H9 (cell line): ENCODE measurements around the gene KRTAP6-1. TPM values are rescaled to one million over a fixed set of nuclear protein-coding genes. Genes with fewer than 3 reads are reported as not detected.

ENCODE experiments used
- DNase-seq: peaks from one replicate; pipeline ENCODE4 v3.0.0-alpha.2; 2017
- H2AFZ ChIP-seq: one replicate; pipeline ENCODE4 v1.6.1; 2013; ENCODE audit warnings: mild to moderate bottlenecking, low read length, control low read depth, moderate library complexity
- H2AK5ac ChIP-seq: 2 replicates; pipeline ENCODE4 v1.6.1; 2013; ENCODE audit warnings: low read length, control low read depth, mixed read lengths; ENCODE audit not compliant: insufficient read length
- H2BK120ac ChIP-seq: one replicate; pipeline ENCODE4 v1.6.1; 2013; ENCODE audit warnings: low read depth, mild to moderate bottlenecking, low read length, control low read depth, inconsistent platforms; ENCODE audit not compliant: poor library complexity, severe bottlenecking
- H2BK12ac ChIP-seq: 2 replicates; pipeline ENCODE4 v1.6.1; 2013; ENCODE audit warnings: low read length, control low read depth, mixed read lengths, low read depth; ENCODE audit not compliant: insufficient read length
- H2BK15ac ChIP-seq: 2 replicates; pipeline ENCODE4 v1.6.1; 2013; ENCODE audit warnings: low read depth, low read length, control low read depth
- H2BK20ac ChIP-seq: one replicate; pipeline ENCODE4 v1.6.1; 2013; ENCODE audit warnings: low read depth, mild to moderate bottlenecking, low read length, control low read depth, inconsistent platforms; ENCODE audit not compliant: poor library complexity, severe bottlenecking
- H2BK5ac ChIP-seq: 2 replicates; pipeline ENCODE4 v1.6.1; 2013; ENCODE audit warnings: low read length, control low read depth, mixed read lengths; ENCODE audit not compliant: insufficient read length
- H3K14ac ChIP-seq: 2 replicates; pipeline ENCODE4 v1.6.1; 2013; ENCODE audit warnings: low read length, control low read depth; ENCODE audit not compliant: insufficient read depth
- H3K18ac ChIP-seq: 2 replicates; pipeline ENCODE4 v1.6.1; 2013; ENCODE audit warnings: low read depth, mild to moderate bottlenecking, mixed read lengths, low read length, control low read depth; ENCODE audit not compliant: insufficient read length
- H3K23ac ChIP-seq: 2 replicates; pipeline ENCODE4 v1.6.1; 2013; ENCODE audit warnings: low read length, control low read depth, mixed read lengths, low read depth; ENCODE audit not compliant: insufficient read length
- H3K23me2 ChIP-seq: 2 replicates; pipeline ENCODE4 v1.6.1; 2013; ENCODE audit warnings: low read depth, mild to moderate bottlenecking, mixed read lengths, low read length, control low read depth; ENCODE audit not compliant: insufficient read length, poor library complexity, severe bottlenecking
- H3K27ac ChIP-seq: 2 replicates; pipeline ENCODE4 v1.5.1; 2013; ENCODE audit warnings: low read length, control low read depth, mixed read lengths, low read depth; ENCODE audit not compliant: insufficient read length
- H3K27me3 ChIP-seq: 2 replicates; pipeline ENCODE4 v1.6.1; 2013; ENCODE audit warnings: low read length, control low read depth, inconsistent platforms; ENCODE audit not compliant: insufficient read depth
- H3K4ac ChIP-seq: 2 replicates; pipeline ENCODE4 v1.6.1; 2013; ENCODE audit warnings: low read depth, mild to moderate bottlenecking, control low read depth, inconsistent platforms, low read length, moderate library complexity
- H3K4me1 ChIP-seq: 2 replicates; pipeline ENCODE4 v1.6.1; 2013; ENCODE audit warnings: low read length, control low read depth, inconsistent platforms; ENCODE audit not compliant: insufficient read depth
- H3K4me2 ChIP-seq: 2 replicates; pipeline ENCODE4 v1.6.1; 2013; ENCODE audit warnings: low read length, control low read depth, mixed read lengths; ENCODE audit not compliant: insufficient read length, insufficient read depth
- H3K56ac ChIP-seq: 2 replicates; pipeline ENCODE4 v1.6.1; 2013; ENCODE audit warnings: low read depth, mild to moderate bottlenecking, mixed read lengths, low read length, control low read depth; ENCODE audit not compliant: insufficient read length
- H3K79me1 ChIP-seq: 2 replicates; pipeline ENCODE4 v1.6.1; 2013; ENCODE audit warnings: low read depth, mild to moderate bottlenecking, moderate library complexity, low read length, control low read depth, inconsistent platforms; ENCODE audit not compliant: insufficient read depth, poor library complexity, severe bottlenecking
- H3K79me2 ChIP-seq: 2 replicates; pipeline ENCODE4 v1.6.1; 2013; ENCODE audit warnings: low read length, control low read depth, inconsistent platforms; ENCODE audit not compliant: insufficient read depth
- H3K9ac ChIP-seq: 2 replicates; pipeline ENCODE4 v1.6.1; 2013; ENCODE audit warnings: low read length, control low read depth, mixed read lengths; ENCODE audit not compliant: insufficient read length; ENCODE audit errors: extremely low read depth
- H3K9me3 ChIP-seq: one replicate; pipeline ENCODE4 v1.6.1; 2013; ENCODE audit warnings: low read depth, low read length, inconsistent platforms; ENCODE audit not compliant: control insufficient read depth
- H3T11ph ChIP-seq: one replicate; pipeline ENCODE4 v1.6.1; 2013; ENCODE audit warnings: mild to moderate bottlenecking, low read length, control low read depth, inconsistent platforms
- H4K20me1 ChIP-seq: one replicate; pipeline ENCODE4 v1.6.1; 2013; ENCODE audit not compliant: control insufficient read depth, insufficient read length, insufficient read depth
- H4K5ac ChIP-seq: 2 replicates; pipeline ENCODE4 v1.6.1; 2013; ENCODE audit warnings: low read depth, mild to moderate bottlenecking, mixed read lengths, low read length, control low read depth; ENCODE audit not compliant: insufficient read length
- H4K8ac ChIP-seq: replicated peaks from 2 replicates; pipeline ENCODE4 v1.6.1; 2013; ENCODE audit warnings: low read length, control low read depth, mixed read lengths, low read depth; ENCODE audit not compliant: insufficient read length
- H4K91ac ChIP-seq: 2 replicates; pipeline ENCODE4 v1.6.1; 2013; ENCODE audit warnings: low read depth, mild to moderate bottlenecking, moderate library complexity, mixed read lengths, low read length, control low read depth; ENCODE audit not compliant: insufficient read length
- H3K27ac Mint-ChIP-seq, 3 experiments: 2 replicates in 2 of 3; 3 replicates in 1 of 3; pipeline ENCODE4 v1.8.0; 2020 to 2021; ENCODE audit warnings: mixed read lengths in 3 of 3, mild to moderate bottlenecking in 1 of 3, moderate library complexity in 1 of 3
- H3K27me3 Mint-ChIP-seq: 2 replicates; pipeline ENCODE4 v1.8.0; 2021; ENCODE audit warnings: low read depth, mild to moderate bottlenecking, moderate library complexity, mixed read lengths
- H3K36me3 Mint-ChIP-seq, 3 experiments: 2 replicates in 2 of 3; 3 replicates in 1 of 3; pipeline ENCODE4 v1.8.0; 2020 to 2021; ENCODE audit warnings: low read depth in 3 of 3, mixed read lengths in 3 of 3; ENCODE audit not compliant: insufficient read depth in 1 of 3
- H3K4me1 Mint-ChIP-seq, 2 experiments: 2 replicates each; pipeline ENCODE4 v1.8.0; 2020; ENCODE audit warnings: mixed read lengths in 2 of 2
- H3K4me3 Mint-ChIP-seq, 2 experiments: 2 replicates in 1 of 2; 3 replicates in 1 of 2; pipeline ENCODE4 v1.8.0; 2020 to 2021; ENCODE audit warnings: mild to moderate bottlenecking in 2 of 2, mixed read lengths in 2 of 2, moderate library complexity in 1 of 2
- H3K9me3 Mint-ChIP-seq, 2 experiments: 2 replicates in 1 of 2; 3 replicates in 1 of 2; pipeline ENCODE4 v1.8.0; 2020; ENCODE audit warnings: mild to moderate bottlenecking in 2 of 2, mixed read lengths in 2 of 2, moderate library complexity in 1 of 2
- WGBS: extraction: QIAGEN DNeasy Blood & Tissue Kit; methylation state at CpG from one replicate; pipeline ENCODE4 v1.1.7; 2013; ENCODE audit warnings: missing lambda C conversion rate, low lambda C conversion rate, mixed read lengths; ENCODE audit not compliant: insufficient read length; ENCODE audit errors: extremely low coverage; 5-methylcytosine and 5-hydroxymethylcytosine counted together
- total RNA-seq: library from RNA; stranded (reverse); gene quantifications from 2 replicates; pipeline ENCODE4 v1.2.1, GENCODE V29; 2021
- TF ChIP-seq, protein P1 (sequence below): fragments of 200-600 bp; sonication (generic); conservative IDR thresholded peaks from 3 replicates; pipeline ENCODE4 v1.8.0; 2021; ENCODE audit warnings: antibody characterized with exemption, mild to moderate bottlenecking

KRTAP6-1 gene
- total RNA-seq, 1 experiment from 2014 or later = not detected

DNA sequence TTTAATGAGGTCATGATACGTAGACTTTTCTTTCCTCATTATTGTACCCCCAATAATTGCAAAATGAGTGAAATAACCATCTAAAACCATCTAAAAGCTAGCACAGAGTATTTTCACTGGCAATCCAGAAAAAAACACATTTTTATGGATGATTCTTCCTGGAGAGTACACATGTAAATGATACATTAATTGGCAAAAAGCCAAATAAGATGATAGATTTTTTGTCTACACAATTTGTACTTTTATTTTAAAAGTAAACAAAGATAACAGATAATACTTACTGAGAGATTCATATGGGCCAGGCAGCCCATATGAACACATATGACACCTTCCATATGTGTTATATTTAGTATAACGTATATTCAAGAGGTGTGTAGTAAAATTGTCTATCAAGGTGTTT is 50.1 kb downstream of the KRTAP6-1 start:
- no peak overlapping the region for H3K27ac Mint-ChIP-seq

More for the DNA sequence above, 50.1 kb downstream of the KRTAP6-1 start:
- no peak overlapping the region for H3K56ac ChIP-seq
- Mint-ChIP-seq H3K36me3 (peaks cover 0 to 7% (median 0%) of the 10 kb centered on the region in 3 experiments; a peak in 2 of 7 replicates), H3K27me3 (no peaks in the 10 kb centered on the region), H3K4me1 (no peaks in the 10 kb centered on the region), H3K4me3 (no peak overlapping the region), H3K9me3 (peaks cover 5 to 15% of the 10 kb centered on the region in 2 experiments; a peak in 4 of 5 replicates)
- H2BK20ac ChIP-seq = no peak overlapping the region
- no peak overlapping the region for H4K5ac ChIP-seq
- no peaks in the 10 kb centered on the region for H3K27me3 ChIP-seq
- no peak overlapping the region for H3K9ac ChIP-seq
- H2AK5ac ChIP-seq = no peak overlapping the region
- no peaks in the 10 kb centered on the region for H4K20me1 ChIP-seq
- no peak overlapping the region for H4K8ac ChIP-seq
- H3K4me2 ChIP-seq = no peak overlapping the region
- no peak overlapping the region for H4K91ac ChIP-seq
- TF ChIP-seq, protein P1, sequence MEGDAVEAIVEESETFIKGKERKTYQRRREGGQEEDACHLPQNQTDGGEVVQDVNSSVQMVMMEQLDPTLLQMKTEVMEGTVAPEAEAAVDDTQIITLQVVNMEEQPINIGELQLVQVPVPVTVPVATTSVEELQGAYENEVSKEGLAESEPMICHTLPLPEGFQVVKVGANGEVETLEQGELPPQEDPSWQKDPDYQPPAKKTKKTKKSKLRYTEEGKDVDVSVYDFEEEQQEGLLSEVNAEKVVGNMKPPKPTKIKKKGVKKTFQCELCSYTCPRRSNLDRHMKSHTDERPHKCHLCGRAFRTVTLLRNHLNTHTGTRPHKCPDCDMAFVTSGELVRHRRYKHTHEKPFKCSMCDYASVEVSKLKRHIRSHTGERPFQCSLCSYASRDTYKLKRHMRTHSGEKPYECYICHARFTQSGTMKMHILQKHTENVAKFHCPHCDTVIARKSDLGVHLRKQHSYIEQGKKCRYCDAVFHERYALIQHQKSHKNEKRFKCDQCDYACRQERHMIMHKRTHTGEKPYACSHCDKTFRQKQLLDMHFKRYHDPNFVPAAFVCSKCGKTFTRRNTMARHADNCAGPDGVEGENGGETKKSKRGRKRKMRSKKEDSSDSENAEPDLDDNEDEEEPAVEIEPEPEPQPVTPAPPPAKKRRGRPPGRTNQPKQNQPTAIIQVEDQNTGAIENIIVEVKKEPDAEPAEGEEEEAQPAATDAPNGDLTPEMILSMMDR = no peak
- H3K9me3 ChIP-seq = no peaks in the 10 kb centered on the region
- no peak for DNase-seq
- H3K14ac ChIP-seq = no peak overlapping the region
- WGBS = no CpG with 5 or more reads among the region's 2 CpGs
- H3K23ac ChIP-seq = no peak overlapping the region
- no peaks in the 10 kb centered on the region for H3K79me1 ChIP-seq
- H3K27ac ChIP-seq = no peak overlapping the region
- no peak overlapping the region for H3K4ac ChIP-seq
- H2AFZ ChIP-seq = no peak overlapping the region
- no peak overlapping the region for H2BK5ac ChIP-seq
- no peak overlapping the region for H2BK15ac ChIP-seq
- no peak overlapping the region for H3T11ph ChIP-seq
- no peak overlapping the region for H3K18ac ChIP-seq
- no peaks in the 10 kb centered on the region for H3K79me2 ChIP-seq
- H2BK120ac ChIP-seq = no peak overlapping the region
- no peaks in the 10 kb centered on the region for H3K4me1 ChIP-seq
- H2BK12ac ChIP-seq = no peak overlapping the region
- no peaks in the 10 kb centered on the region for H3K23me2 ChIP-seq

Other genes with a start within 250 kb of the KRTAP6-1 start
- gene KRTAP13-2, start 241.7 kb downstream of the KRTAP6-1 start, total RNA-seq = not detected in 2 replicates
- gene KRTAP13-1, start 217.9 kb downstream of the KRTAP6-1 start, total RNA-seq = not detected in 2 replicates
- not detected in 2 replicates for gene KRTAP13-3, start 188.0 kb downstream of the KRTAP6-1 start, total RNA-seq
- 0.39 and 0.68 TPM in 2 replicates for gene KRTAP13-4, start 183.7 kb downstream of the KRTAP6-1 start, total RNA-seq
- not detected in 2 replicates for gene KRTAP15-1, start 173.7 kb downstream of the KRTAP6-1 start, total RNA-seq
- not detected in 2 replicates for gene KRTAP19-1, start 133.6 kb downstream of the KRTAP6-1 start, total RNA-seq
- not detected in 2 replicates for gene KRTAP19-2, start 126.5 kb downstream of the KRTAP6-1 start, total RNA-seq
- not detected in 2 replicates for gene KRTAP19-3, start 121.9 kb downstream of the KRTAP6-1 start, total RNA-seq
- not detected in 2 replicates for gene KRTAP19-4, start 116.8 kb downstream of the KRTAP6-1 start, total RNA-seq
- gene KRTAP19-5, start 111.8 kb downstream of the KRTAP6-1 start, total RNA-seq = not detected in 2 replicates
- gene KRTAP19-6, start 72.1 kb downstream of the KRTAP6-1 start, total RNA-seq = not detected in 2 replicates
- gene KRTAP19-7, start 52.6 kb downstream of the KRTAP6-1 start, total RNA-seq = not detected in 2 replicates
- not detected in 2 replicates for gene KRTAP22-2, start 23.5 kb downstream of the KRTAP6-1 start, total RNA-seq
- not detected in 2 replicates for gene KRTAP6-3, start 21.5 kb downstream of the KRTAP6-1 start, total RNA-seq
- not detected in 2 replicates for gene KRTAP6-2, start 15.0 kb downstream of the KRTAP6-1 start, total RNA-seq
- not detected in 2 replicates for gene KRTAP22-1, start 12.8 kb downstream of the KRTAP6-1 start, total RNA-seq
- gene KRTAP20-1, start 2.5 kb upstream of the KRTAP6-1 start, total RNA-seq = not detected in 2 replicates
- not detected in 2 replicates for gene KRTAP20-4, start 6.7 kb upstream of the KRTAP6-1 start, total RNA-seq
- not detected in 2 replicates for gene KRTAP20-2, start 21.3 kb upstream of the KRTAP6-1 start, total RNA-seq
- not detected in 2 replicates for gene KRTAP20-3, start 28.9 kb upstream of the KRTAP6-1 start, total RNA-seq
- not detected in 2 replicates for gene KRTAP21-3, start 104.8 kb upstream of the KRTAP6-1 start, total RNA-seq
- gene KRTAP21-2, start 133.3 kb upstream of the KRTAP6-1 start, total RNA-seq = not detected in 2 replicates
- not detected in 2 replicates for gene KRTAP21-1, start 141.5 kb upstream of the KRTAP6-1 start, total RNA-seq
- not detected in 2 replicates for gene KRTAP8-1, start 199.3 kb upstream of the KRTAP6-1 start, total RNA-seq
- gene KRTAP7-1, start 215.8 kb upstream of the KRTAP6-1 start, total RNA-seq = not detected in 2 replicates